Measurements from ENCODE around the gene C6orf15. TPM values are rescaled to one million over a fixed set of nuclear protein-coding genes. Genes with fewer than 3 reads are reported as not detected.

Gene C6orf15
- total RNA-seq, 1 donor from 2014 or later, result not detected

GRCh38 chr6:31111712-31112111, 663 bp downstream of the C6orf15 start:
- intact Hi-C loops (cut with micrococcal nuclease), result no loop called here

DNA sequence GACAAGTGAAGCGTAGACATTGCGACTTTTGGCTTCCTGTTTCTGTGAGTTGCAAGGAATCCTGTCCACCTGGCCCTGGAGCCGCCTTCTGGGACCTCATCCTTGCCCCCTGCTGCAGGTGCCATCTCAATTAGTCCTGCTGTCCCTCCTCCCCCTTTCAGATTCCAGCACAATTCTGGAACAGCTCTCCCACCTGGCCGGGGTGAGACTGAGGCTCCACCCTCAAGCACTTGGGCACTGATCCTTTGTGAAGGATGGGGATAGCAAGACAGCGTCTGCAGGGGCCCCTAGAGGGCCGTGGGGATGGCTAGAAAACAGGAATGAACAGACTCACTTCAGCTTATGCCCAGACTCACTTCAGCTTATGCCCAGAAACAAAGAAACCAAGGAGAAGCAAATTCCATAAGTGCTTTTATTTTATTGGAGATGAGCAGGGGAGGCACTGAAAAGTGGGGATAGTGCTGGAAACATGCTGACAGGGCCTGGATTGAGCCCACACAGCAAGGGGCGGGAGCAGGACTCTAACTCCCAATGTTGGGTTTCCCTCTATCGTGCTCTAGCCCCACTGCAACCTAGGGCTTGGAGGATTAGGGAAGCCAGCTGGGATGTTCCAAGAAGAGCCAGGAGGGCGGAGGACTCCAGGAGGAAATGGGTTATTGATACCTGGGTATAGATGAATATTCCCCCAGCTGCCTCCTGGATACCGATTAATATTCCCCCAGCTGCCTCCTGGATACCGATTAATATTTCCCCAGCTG, 1.4 kb downstream of the C6orf15 start:
- intact Hi-C loops (cut with micrococcal nuclease), result no loop called here

- intact Hi-C loops (cut with micrococcal nuclease), result no loop called here
Measured at GRCh38 chr6:31107052-31107451, 5.3 kb downstream of the C6orf15 start.

- intact Hi-C loops (cut with micrococcal nuclease), result no loop called here
Measured at GRCh38 chr6:31103136-31103535, 9.2 kb downstream of the C6orf15 start.

DNA sequence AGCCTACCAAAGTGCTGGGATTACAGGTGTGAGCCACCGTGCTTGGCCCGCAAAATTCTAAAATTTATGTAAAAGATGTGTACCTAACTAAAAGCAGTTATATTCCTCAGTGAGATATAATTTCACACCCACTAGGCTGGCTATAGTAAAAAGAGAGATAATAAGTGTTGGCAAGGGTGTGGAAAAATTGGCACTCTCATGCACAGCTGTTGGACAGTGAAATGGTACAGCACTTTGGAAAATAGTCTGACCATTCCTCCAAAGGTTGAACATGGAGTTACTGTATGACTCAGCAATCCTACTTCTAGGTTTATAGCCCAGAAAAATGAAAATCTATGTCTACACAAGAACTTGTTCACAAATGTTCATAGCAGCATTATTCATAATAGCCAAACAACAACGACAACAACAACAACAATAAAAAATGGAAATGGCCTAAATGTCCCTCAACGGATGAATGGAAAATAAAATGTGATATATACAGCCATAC, 13.9 kb downstream of the C6orf15 start:
- intact Hi-C loops (cut with micrococcal nuclease), result no loop called here

- intact Hi-C loops (cut with micrococcal nuclease), result no loop called here
Measured at GRCh38 chr6:31096656-31097055, 15.7 kb downstream of the C6orf15 start.

- intact Hi-C loops (cut with micrococcal nuclease), result no loop called here
Measured at GRCh38 chr6:31096215-31096614, 16.2 kb downstream of the C6orf15 start.

- intact Hi-C loops (cut with micrococcal nuclease), result no loop called here
Measured at GRCh38 chr6:31094389-31094881, 17.9 kb downstream of the C6orf15 start.

- intact Hi-C loops (cut with micrococcal nuclease), result no loop called here
Measured at GRCh38 chr6:31092769-31093505, 19.4 kb downstream of the C6orf15 start.

GRCh38 chr6:31092238-31092637, 20.1 kb downstream of the C6orf15 start:
- intact Hi-C loops (cut with micrococcal nuclease), result no loop called here

DNA sequence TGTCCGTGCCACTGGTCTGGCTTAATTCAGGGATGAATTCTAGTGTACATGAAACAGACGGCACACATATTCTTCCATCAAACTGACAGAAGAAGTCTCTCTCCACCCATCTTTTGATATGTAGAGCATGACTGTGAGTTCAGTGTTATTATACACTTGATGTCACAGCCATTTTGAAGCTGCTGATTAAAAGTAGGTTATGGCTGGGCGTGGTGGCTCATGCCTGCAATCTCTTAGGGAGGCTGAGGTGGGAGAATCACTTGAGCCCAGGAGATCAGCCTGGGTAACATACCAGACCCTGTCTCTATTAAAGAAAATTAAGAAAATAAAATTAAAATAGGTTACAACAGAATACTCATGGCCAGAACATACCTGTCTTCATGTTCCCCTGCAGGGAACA, 20.7 kb downstream of the C6orf15 start:
- intact Hi-C loops (cut with micrococcal nuclease), result no loop called here

DNA sequence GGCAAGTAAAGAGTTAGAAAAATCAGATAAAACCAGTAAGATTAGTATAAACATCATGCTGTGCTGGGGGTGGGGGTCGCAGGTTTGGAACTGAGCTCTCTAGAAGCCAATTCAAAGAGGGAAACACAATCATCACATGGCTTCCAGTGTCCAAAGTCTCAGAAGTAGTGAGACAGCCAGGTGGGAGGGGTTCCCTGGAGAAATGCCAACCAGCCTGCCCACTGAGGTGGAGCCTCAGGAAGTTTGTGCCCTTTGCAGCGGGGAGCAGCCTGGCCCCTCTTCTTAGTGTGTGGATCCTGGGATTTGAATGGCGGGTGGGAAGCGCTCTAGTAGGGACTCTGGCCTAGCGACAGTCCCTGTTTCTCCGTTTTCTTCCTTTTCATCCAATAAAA, 21.4 kb downstream of the C6orf15 start:
- intact Hi-C loops (cut with micrococcal nuclease), result no loop called here

GRCh38 chr6:31090275-31090972, 22.0 kb downstream of the C6orf15 start:
- intact Hi-C loops (cut with micrococcal nuclease), result no loop called here

DNA sequence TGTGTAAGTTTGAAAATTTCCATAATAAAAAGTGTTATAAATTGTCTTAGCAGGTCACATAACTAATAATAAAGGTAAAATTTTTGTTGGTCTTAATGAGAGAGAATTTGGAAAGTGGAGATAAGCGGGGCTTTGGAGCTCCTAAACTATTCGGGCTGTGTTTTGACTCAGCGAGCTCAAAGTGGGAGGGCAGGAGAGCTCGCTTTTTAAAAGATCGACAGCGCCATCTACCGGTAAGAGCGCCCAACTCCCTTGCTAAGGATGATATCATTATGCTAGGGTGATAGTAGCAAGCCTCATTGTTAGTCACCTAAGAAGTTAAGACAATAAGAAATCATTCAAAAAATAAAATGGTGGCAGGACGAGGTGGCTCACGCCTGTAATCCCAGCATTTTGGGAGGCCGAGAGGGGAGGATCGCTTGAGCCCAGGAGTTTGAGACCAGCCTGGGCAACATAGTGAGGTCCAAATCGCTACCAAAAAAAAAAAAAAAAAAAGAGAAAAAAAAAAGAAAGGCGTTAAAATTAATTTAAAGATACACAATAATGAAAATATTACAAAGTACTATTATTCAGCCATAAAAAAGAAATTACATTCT, 24.8 kb downstream of the C6orf15 start:
- intact Hi-C loops (cut with micrococcal nuclease), result loop anchor here (1.0 to 10.0 kb wide), 11 partner anchors 8 to 634 kb away; partner anchors contain the start of genes IER3, MRPS18B and PPP1R10

DNA sequence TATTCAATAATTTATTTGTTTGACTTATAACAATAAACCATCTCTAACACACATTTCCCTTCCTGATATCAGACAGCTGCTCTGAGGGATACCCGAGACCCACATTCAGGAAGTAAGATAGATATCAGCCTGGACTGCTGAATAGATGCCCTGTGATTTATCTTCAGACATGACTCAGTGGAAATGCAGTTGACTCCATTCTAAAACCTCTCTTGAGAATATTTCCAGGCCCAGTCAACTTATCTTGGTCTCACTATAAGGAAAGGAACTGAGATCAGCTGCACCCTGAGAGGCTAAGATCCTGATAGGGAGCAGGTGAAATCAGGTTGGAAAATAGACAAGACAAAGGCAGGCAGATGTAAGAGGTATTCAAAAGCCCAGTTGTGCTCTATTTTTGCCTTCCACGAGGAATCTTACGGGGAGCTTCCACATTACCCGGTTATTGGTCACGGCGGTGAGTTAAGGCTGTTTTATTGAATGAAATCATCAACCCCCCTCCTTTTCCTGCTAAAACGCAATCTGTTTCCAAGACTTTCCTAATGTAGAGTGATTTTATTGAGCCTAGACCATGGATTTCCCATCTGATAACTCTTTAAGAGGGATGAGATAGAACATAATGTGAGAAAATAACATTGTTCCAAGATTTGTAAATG, 25.5 kb downstream of the C6orf15 start:
- intact Hi-C loops (cut with micrococcal nuclease), result loop anchor here (1.0 to 10.0 kb wide), 11 partner anchors 8 to 634 kb away; partner anchors contain the start of genes IER3, MRPS18B and PPP1R10

DNA sequence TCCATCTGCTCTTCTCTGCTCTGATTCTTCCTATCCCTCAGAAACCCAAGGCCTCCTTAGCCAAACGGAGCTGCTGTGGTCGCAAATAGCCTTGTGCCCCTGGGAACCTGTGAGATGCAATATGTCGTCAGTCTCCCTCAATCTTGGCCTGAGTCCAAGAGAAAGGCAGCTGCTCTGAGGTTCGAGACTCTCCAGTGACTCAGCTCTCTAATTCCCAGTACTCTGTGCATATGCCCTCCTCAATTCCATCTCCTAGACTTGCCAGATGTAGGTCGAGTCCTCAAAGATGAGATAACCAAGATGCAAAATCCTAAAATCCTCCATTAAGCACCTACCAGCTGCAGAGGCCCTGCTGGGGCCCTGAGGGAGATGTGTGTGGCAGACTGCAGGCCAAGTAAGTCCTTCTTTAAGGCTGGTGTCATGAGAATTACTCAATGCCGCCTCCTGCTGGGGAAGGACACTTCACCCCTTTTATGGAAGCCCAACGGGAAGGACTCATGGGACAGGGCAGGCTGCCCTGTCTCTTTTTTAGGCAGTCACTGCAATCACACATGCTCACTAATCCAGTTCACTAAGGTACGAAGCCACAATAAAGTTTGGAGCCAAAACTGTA, 28.5 kb downstream of the C6orf15 start:
- intact Hi-C loops (cut with micrococcal nuclease), result loop anchor here (10.0 kb wide), 1 partner anchor 469 kb away; the partner anchor contains the start of genes MRPS18B and PPP1R10

DNA sequence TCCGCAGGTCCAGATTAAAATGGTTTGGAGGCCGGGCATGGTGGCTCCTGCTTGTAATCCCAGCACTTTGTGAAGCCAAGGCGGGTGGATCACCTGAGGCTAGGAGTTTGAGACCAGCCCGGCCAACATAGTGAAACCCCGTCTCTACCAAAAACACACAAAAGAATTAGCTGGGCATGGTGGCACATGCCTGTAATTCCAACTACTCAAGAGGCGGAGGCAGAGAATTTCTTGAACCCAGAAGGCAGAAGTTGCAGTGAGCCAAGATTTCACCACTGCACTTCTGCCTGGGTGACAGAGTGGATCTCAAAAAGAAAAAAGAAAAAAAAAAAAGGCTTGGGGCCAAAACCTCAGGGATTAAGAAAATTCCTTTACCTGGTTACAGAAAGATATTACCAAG, 30.5 kb downstream of the C6orf15 start:
- intact Hi-C loops (cut with micrococcal nuclease), result loop anchor here (10.0 kb wide), 1 partner anchor 467 kb away; the partner anchor contains the start of genes MRPS18B and PPP1R10

GRCh38 chr6:31079656-31080261, 32.6 kb downstream of the C6orf15 start:
- intact Hi-C loops (cut with micrococcal nuclease), result loop anchor here (1.0 to 10.0 kb wide), 4 partner anchors 8 to 465 kb away; partner anchors contain the start of genes MRPS18B and PPP1R10

GRCh38 chr6:31076611-31077010, 35.8 kb downstream of the C6orf15 start:
- intact Hi-C loops (cut with micrococcal nuclease), result no loop called here

All from T-helper 1 cell treated with Interleukin-12 subunit alpha and Interleukin-12 subunit beta and Interleukin-4 antibody, amounts not matched to agents 30 ng/mL and 1 ng/mL, for 36 hours (primary cell).